Measurements from ENCODE around the gene CELF4. TPM values are rescaled to one million over a fixed set of nuclear protein-coding genes. Genes with fewer than 3 reads are reported as not detected.

Gene CELF4
- total and polyA plus RNA-seq, 9 donors = 0.18 to 2.0 (median 1.1) TPM

GRCh38 chr18:37574113-37574512 lies 8.5 kb upstream of the CELF4 start:
- no peak overlapping the region for H3K27ac ChIP-seq (ENCODE audit: low read length)
- H3K36me3 ChIP-seq (ENCODE audit: control insufficient read depth, insufficient read depth, low read length) = no peaks in the 10 kb centered on the region
- WGBS (ENCODE audit: insufficient coverage) = 64% methylated on average over 3 of the region's 7 CpGs
- H3K27me3 ChIP-seq (ENCODE audit: control insufficient read depth, insufficient read depth, low read length) = peaks cover 33% of the 10 kb centered on the region
- no peak overlapping the region for H3K4me3 ChIP-seq (ENCODE audit: low read length)
- no peak for DNase-seq
- H3K4me1 ChIP-seq (ENCODE audit: control insufficient read depth, insufficient read depth, low read length) = peaks cover 8% of the 10 kb centered on the region
- no peaks in the 10 kb centered on the region for H3K9me3 ChIP-seq (replicated peaks; ENCODE audit: control insufficient read depth, low read depth, low read length)

GRCh38 chr18:37572736-37573135 lies 7.1 kb upstream of the CELF4 start:
- WGBS (ENCODE audit: insufficient coverage) = 68% methylated on average over 2 of the region's 3 CpGs
- H3K4me3 ChIP-seq (ENCODE audit: low read length) = no peak overlapping the region
- H3K36me3 ChIP-seq (ENCODE audit: control insufficient read depth, insufficient read depth, low read length) = no peaks in the 10 kb centered on the region
- DNase-seq = no peak
- no peaks in the 10 kb centered on the region for H3K9me3 ChIP-seq (replicated peaks; ENCODE audit: control insufficient read depth, low read depth, low read length)
- peaks cover 8% of the 10 kb centered on the region for H3K4me1 ChIP-seq (ENCODE audit: control insufficient read depth, insufficient read depth, low read length)
- H3K27me3 ChIP-seq (ENCODE audit: control insufficient read depth, insufficient read depth, low read length) = peaks cover 42% of the 10 kb centered on the region
- no peak overlapping the region for H3K27ac ChIP-seq (ENCODE audit: low read length)

GRCh38 chr18:37571266-37571665 lies 5.7 kb upstream of the CELF4 start:
- H3K27me3 ChIP-seq (ENCODE audit: control insufficient read depth, insufficient read depth, low read length) = peaks cover 53% of the 10 kb centered on the region
- 43% methylated on average over 3 of the region's 5 CpGs for WGBS (ENCODE audit: insufficient coverage)
- H3K9me3 ChIP-seq (replicated peaks; ENCODE audit: control insufficient read depth, low read depth, low read length) = no peaks in the 10 kb centered on the region
- peaks cover 13% of the 10 kb centered on the region for H3K4me1 ChIP-seq (ENCODE audit: control insufficient read depth, insufficient read depth, low read length)
- H3K36me3 ChIP-seq (ENCODE audit: control insufficient read depth, insufficient read depth, low read length) = no peaks in the 10 kb centered on the region
- H3K27ac ChIP-seq (ENCODE audit: low read length) = no peak overlapping the region
- no peak overlapping the region for H3K4me3 ChIP-seq (ENCODE audit: low read length)
- no peak for DNase-seq

GRCh38 chr18:37570336-37570930 lies 4.8 kb upstream of the CELF4 start:
- Histone ChIP-seq H3K36me3 (ENCODE audit: control insufficient read depth, insufficient read depth, low read length) (no peaks in the 10 kb centered on the region), H3K27me3 (ENCODE audit: control insufficient read depth, insufficient read depth, low read length) (peaks cover 55% of the 10 kb centered on the region), H3K9me3 (replicated peaks; ENCODE audit: control insufficient read depth, low read depth, low read length) (no peaks in the 10 kb centered on the region), H3K4me1 (ENCODE audit: control insufficient read depth, insufficient read depth, low read length) (peaks cover 19% of the 10 kb centered on the region), H3K4me3 (ENCODE audit: low read length) (no peak overlapping the region), H3K27ac (ENCODE audit: low read length) (no peak overlapping the region)
- WGBS (ENCODE audit: insufficient coverage) = 43% methylated on average over 4 of the region's 5 CpGs
- no peak for DNase-seq

GRCh38 chr18:37568671-37569070 lies 3.1 kb upstream of the CELF4 start:
- no CpG with 5 or more reads among the region's 4 CpGs for WGBS (ENCODE audit: insufficient coverage)

GRCh38 chr18:37567994-37568359 lies 2.4 kb upstream of the CELF4 start:
- H3K27me3 ChIP-seq (ENCODE audit: control insufficient read depth, insufficient read depth, low read length) = peaks cover 73% of the 10 kb centered on the region
- 37% methylated on average over 6 of the region's 10 CpGs for WGBS (ENCODE audit: insufficient coverage)
- no peak overlapping the region for H3K27ac ChIP-seq (ENCODE audit: low read length)
- no peaks in the 10 kb centered on the region for H3K36me3 ChIP-seq (ENCODE audit: control insufficient read depth, insufficient read depth, low read length)
- H3K4me3 ChIP-seq (ENCODE audit: low read length) = no peak overlapping the region
- no peaks in the 10 kb centered on the region for H3K9me3 ChIP-seq (replicated peaks; ENCODE audit: control insufficient read depth, low read depth, low read length)
- no peak for DNase-seq
- peaks cover 25% of the 10 kb centered on the region for H3K4me1 ChIP-seq (ENCODE audit: control insufficient read depth, insufficient read depth, low read length)

More at GRCh38 chr18:37568671-37569070, 3.1 kb upstream of the CELF4 start:
- H3K27me3 ChIP-seq (ENCODE audit: control insufficient read depth, insufficient read depth, low read length) = peaks cover 72% of the 10 kb centered on the region
- no peaks in the 10 kb centered on the region for H3K36me3 ChIP-seq (ENCODE audit: control insufficient read depth, insufficient read depth, low read length)
- no peaks in the 10 kb centered on the region for H3K9me3 ChIP-seq (replicated peaks; ENCODE audit: control insufficient read depth, low read depth, low read length)
- DNase-seq = no peak
- H3K4me3 ChIP-seq (ENCODE audit: low read length) = no peak overlapping the region
- peaks cover 25% of the 10 kb centered on the region for H3K4me1 ChIP-seq (ENCODE audit: control insufficient read depth, insufficient read depth, low read length)
- no peak overlapping the region for H3K27ac ChIP-seq (ENCODE audit: low read length)

GRCh38 chr18:37567061-37567993 lies 1.7 kb upstream of the CELF4 start:
- DNase-seq = no peak
- under 1% methylated on average over 46 of the region's 72 CpGs for WGBS (ENCODE audit: insufficient coverage)

GRCh38 chr18:37566479-37567060 lies 972 bp upstream of the CELF4 start:
- H3K27ac ChIP-seq (ENCODE audit: low read length) = no peak overlapping the region
- H3K9me3 ChIP-seq (replicated peaks; ENCODE audit: control insufficient read depth, low read depth, low read length) = no peaks in the 10 kb centered on the region
- peaks cover 25% of the 10 kb centered on the region for H3K4me1 ChIP-seq (ENCODE audit: control insufficient read depth, insufficient read depth, low read length)
- 0% methylated on average over 20 of the region's 51 CpGs for WGBS (ENCODE audit: insufficient coverage)
- H3K36me3 ChIP-seq (ENCODE audit: control insufficient read depth, insufficient read depth, low read length) = no peaks in the 10 kb centered on the region
- H3K27me3 ChIP-seq (ENCODE audit: control insufficient read depth, insufficient read depth, low read length) = peaks cover 74% of the 10 kb centered on the region
- peak overlapping the region; percentile 40 for H3K4me3 ChIP-seq (ENCODE audit: low read length)
- no peak for DNase-seq

More at GRCh38 chr18:37567061-37567993, 1.7 kb upstream of the CELF4 start:
- Histone ChIP-seq H3K4me1 (ENCODE audit: control insufficient read depth, insufficient read depth, low read length) (peaks cover 25% of the 10 kb centered on the region), H3K4me3 (ENCODE audit: low read length) (peak overlapping the region; percentile 40), H3K27ac (ENCODE audit: low read length) (no peak overlapping the region), H3K27me3 (ENCODE audit: control insufficient read depth, insufficient read depth, low read length) (peaks cover 76% of the 10 kb centered on the region), H3K9me3 (replicated peaks; ENCODE audit: control insufficient read depth, low read depth, low read length) (no peaks in the 10 kb centered on the region), H3K36me3 (ENCODE audit: control insufficient read depth, insufficient read depth, low read length) (no peaks in the 10 kb centered on the region)

- no peaks in the 10 kb centered on the region for H3K36me3 ChIP-seq (ENCODE audit: control insufficient read depth, insufficient read depth, low read length)
- H3K4me1 ChIP-seq (ENCODE audit: control insufficient read depth, insufficient read depth, low read length) = peaks cover 25% of the 10 kb centered on the region
- peaks cover 72% of the 10 kb centered on the region for H3K27me3 ChIP-seq (ENCODE audit: control insufficient read depth, insufficient read depth, low read length)
- peak; percentile 68 for DNase-seq
- WGBS (ENCODE audit: insufficient coverage) = 0% methylated on average over 39 of the region's 49 CpGs
- peak overlapping the region; percentile 42 for H3K4me3 ChIP-seq (ENCODE audit: low read length)
- no peaks in the 10 kb centered on the region for H3K9me3 ChIP-seq (replicated peaks; ENCODE audit: control insufficient read depth, low read depth, low read length)
- H3K27ac ChIP-seq (ENCODE audit: low read length) = no peak overlapping the region
Observed at GRCh38 chr18:37565977-37566478, 430 bp upstream of the CELF4 start.

- peaks cover 63% of the 10 kb centered on the region for H3K27me3 ChIP-seq (ENCODE audit: control insufficient read depth, insufficient read depth, low read length)
Observed at GRCh38 chr18:37564711-37565100, 892 bp downstream of the CELF4 start.

More at GRCh38 chr18:37564711-37565100, 892 bp downstream of the CELF4 start:
- H3K27ac ChIP-seq (ENCODE audit: low read length) = no peak overlapping the region
- H3K4me1 ChIP-seq (ENCODE audit: control insufficient read depth, insufficient read depth, low read length) = peaks cover 25% of the 10 kb centered on the region
- H3K36me3 ChIP-seq (ENCODE audit: control insufficient read depth, insufficient read depth, low read length) = no peaks in the 10 kb centered on the region
- 0% methylated on average over 18 of the region's 19 CpGs for WGBS (ENCODE audit: insufficient coverage)
- no peaks in the 10 kb centered on the region for H3K9me3 ChIP-seq (replicated peaks; ENCODE audit: control insufficient read depth, low read depth, low read length)
- DNase-seq = peak; percentile 87
- H3K4me3 ChIP-seq (ENCODE audit: low read length) = peak overlapping the region; percentile 15

Measured in muscle of leg (tissue), 11 donors.